ENCODE measurements around the gene KRT32.

Gene KRT32

GRCh38 chr17:41492351-41492750 lies 25.2 kb upstream of the KRT32 start:
- DNase-seq, result no peak

DNA sequence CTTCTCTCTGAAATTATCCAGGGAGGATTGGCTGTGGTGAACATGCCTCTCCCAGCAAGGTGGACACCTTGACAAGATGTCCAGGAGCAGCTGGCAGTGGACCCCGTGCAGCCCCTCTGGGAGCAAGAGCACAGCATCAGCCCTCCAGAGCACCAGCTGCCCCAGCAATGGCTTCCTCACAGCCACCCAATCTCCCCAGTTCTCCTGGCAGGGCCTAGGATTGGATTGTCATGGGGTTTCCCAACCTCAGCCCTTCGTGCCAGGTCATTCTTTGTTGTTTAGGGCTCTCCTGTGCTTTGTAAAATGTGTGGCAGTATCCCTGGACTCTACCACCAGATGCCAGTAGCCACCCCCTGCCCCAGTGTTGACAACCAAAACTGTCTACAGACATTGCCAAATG lies 24.3 kb upstream of the KRT32 start:
- no peak for DNase-seq

GRCh38 chr17:41490000-41490990 lies 23.1 kb upstream of the KRT32 start:
- DNase-seq, result no peak

DNA sequence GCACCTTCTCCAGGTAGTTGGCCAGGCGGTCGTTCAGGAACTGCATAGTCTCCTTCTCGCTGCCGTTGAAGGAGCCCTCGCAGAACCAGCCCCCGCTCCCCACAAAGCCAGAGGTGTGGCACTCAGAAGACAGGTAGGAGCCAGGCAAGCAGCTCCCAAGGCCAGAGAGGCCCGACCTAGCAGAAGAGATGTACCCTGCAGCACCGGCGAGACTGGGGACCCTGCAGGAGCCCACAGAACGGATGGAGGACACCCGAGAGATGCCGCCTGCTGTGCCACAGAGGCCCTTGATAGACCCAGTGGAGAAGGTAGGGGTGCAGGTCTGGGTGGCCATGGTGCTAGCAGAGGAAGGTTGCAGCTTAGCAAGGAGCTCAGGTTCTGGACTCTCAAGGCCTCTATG lies 22.3 kb upstream of the KRT32 start, which contains the start of gene KRT36:
Gene KRT36 (minus strand): TSS at position 380 of the 400 bp plus-strand sequence. CDS start 46 bp downstream, at position 334.
- DNase-seq, result no peak

DNA sequence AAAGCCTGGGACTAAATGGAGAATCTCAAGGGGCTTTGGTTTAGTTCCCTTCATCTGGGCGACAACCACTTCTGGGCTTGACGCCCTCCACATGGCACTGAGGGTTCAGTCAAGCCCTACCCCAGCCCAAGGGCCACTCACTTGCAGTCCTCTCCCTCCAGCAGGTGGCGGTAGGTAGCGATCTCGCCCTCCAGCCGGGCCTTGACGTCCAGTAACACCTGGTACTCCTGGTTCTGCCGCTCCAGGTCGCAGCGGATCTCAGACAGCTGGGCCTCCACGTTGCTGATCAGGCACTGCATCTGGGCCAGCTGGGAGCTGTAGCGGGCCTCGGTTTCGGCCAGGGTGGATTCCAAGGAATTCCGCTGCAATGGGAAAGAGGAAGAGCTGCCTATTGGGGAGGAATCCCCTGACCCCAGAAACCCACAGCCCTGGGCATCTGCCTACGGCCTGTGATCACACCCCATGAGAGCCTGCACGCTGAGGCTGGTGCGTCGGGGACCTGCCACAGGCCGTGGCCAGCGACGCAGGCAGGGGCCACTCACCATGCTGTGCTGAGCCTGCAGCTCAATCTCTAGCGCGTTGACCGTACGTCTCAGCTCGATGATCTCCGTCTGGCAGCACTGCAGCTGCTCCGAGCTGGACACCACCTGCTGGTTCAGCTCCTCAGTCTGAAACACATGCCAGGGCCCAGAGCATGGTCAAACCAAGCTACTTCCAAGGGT lies 19.8 kb upstream of the KRT32 start:
- peak; percentile 15 for DNase-seq

GRCh38 chr17:41486316-41486715 lies 19.1 kb upstream of the KRT32 start:
- no peak for DNase-seq

- no peak for DNase-seq
Observed at GRCh38 chr17:41484920-41485904, 18.0 kb upstream of the KRT32 start.

DNA sequence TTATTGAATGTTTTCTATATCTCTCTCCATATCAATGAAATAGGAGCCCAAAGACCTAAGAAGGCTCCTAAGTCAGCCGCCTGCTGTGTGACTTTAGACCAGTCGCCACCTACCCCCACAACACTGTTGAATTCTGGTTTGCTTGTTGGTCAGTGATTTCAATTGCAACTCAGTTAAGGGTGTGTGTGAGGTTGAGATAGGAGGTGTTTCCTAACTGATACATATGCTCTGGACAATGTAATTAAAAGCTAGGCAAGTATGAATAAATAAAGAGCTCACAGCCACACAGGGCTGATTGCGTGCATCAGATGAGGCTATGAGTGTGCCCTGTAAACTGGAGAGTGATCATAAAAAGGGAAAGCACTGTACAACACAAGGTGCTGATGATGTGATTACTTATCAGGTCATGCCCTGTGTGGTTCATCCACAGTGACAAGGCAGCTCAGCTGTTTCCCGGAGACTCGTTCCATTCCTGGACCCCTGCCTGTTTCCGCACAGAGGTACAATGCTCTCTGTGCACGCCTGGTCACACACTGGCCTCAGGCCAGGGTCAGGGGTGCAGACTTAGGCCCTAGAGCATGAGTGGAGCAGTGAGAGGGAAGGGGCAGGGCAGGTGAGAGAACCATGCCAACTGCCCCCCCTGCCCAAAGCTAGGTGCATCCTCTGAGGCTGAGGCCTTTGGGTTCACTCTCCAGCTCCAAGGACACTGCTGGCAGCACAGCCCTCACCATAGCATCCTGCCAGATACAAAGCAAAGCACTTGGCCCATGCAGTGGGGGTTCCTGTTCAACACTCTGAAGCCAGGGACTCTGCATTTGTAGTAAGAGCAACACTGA lies 17.0 kb upstream of the KRT32 start:
- DNase-seq, result no peak

DNA sequence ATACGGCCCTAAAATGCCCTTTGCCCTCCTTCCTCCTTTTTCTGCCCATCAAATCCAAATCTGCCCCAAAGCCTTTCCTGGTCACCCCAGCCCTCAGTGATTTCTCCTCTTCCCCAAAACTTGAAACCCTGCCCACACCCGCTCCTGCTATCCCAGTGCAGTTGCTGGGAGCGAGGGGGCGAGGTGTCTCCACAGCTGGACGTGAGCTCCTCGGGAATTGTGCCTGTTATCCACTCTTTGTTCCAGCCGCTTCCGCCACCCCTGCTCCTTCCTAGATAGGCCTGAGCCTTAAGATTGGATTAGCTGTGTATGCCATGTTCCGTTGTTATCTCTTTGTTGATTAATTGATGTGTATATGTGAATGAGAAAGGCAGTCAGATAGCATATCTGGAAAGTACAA lies 16.3 kb upstream of the KRT32 start:
- DNase-seq, result no peak

DNA sequence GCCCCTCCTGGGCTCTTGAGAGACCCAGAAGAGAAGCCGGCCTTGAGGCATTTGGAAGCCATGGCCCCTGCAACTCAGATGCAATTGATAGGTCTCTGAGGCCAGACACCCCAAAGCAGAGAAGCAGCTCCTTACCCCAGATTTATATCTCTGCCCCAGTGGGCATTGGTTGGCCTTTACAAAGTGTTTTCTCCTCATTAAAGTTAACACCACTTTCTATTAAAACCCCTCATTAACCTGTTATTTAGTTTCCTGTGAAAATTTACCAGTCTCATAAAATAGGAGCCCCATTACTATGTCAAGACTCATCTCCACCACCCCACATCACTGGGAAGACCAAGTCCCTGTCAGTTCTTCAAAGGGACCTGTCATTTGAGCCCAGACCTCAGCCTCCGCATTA lies 13.8 kb upstream of the KRT32 start, which contains the start of gene KRT35:
Gene KRT35 (minus strand): TSS at position 116 of the 400 bp plus-strand sequence. CDS start 54 bp downstream, at position 62.
- no peak for DNase-seq

- no peak for DNase-seq
Observed at GRCh38 chr17:41480581-41480980, 13.4 kb upstream of the KRT32 start.

- no peak for DNase-seq
Observed at GRCh38 chr17:41480136-41480535, 12.9 kb upstream of the KRT32 start.

- no peak for DNase-seq
Observed at GRCh38 chr17:41478237-41478636, 11.1 kb upstream of the KRT32 start.

GRCh38 chr17:41476866-41477815 lies 10.0 kb upstream of the KRT32 start:
- DNase-seq, result no peak

- no peak for DNase-seq
Observed at GRCh38 chr17:41475421-41475820, 8.2 kb upstream of the KRT32 start.

DNA sequence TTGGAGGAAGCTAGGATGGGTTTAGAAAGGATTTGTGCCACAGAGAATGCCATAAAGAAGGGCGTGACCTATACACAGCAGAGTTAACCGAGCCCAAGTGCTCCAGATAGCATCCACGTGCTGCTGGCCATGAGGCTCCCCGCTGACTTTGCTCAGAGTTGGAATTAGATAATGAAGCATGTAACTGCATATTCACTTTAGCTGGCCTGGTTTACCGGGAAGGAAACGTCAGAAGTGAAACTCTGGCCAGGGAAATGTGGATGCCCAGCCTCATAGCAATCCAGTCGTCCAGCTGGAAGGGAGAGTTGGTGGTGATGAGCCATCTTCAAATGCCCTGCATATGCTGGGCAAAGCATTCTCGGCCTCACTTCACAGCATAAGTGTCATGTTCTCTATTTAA lies 7.7 kb upstream of the KRT32 start:
- DNase-seq, result no peak

- DNase-seq, result no peak
Observed at GRCh38 chr17:41468346-41468745, 1.2 kb upstream of the KRT32 start.

GRCh38 chr17:41467561-41467960 lies 375 bp upstream of the KRT32 start:
- no peak for DNase-seq

DNA sequence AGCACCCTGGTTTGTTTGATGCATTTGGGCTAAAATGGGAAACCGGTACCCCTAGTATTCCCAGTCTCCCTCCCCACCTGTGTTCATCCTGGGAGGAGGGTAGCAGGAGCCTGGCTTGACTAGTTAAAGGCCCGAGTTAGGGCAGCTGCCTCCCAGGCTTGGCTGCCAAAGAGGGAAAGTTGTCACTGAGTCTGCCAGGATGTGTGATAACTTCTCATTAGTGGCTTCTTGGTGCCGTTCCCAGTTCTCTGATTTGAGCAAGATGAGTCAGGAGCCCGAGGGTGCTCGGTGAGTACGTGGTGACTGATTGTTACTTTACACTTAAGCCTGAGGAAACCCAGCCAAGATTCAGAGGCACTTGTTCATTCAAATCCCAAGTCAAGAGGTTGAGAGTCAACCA lies 2.5 kb downstream of the KRT32 start:
- DNase-seq, result no peak

GRCh38 chr17:41464173-41464572 lies 3.0 kb downstream of the KRT32 start:
- no peak for DNase-seq

All from CD4-positive, alpha-beta T cell treated with Interferon gamma for 1 hour (primary cell).